ENCODE results near the gene CENPVL3.

- TF ChIP-seq, protein P1, sequence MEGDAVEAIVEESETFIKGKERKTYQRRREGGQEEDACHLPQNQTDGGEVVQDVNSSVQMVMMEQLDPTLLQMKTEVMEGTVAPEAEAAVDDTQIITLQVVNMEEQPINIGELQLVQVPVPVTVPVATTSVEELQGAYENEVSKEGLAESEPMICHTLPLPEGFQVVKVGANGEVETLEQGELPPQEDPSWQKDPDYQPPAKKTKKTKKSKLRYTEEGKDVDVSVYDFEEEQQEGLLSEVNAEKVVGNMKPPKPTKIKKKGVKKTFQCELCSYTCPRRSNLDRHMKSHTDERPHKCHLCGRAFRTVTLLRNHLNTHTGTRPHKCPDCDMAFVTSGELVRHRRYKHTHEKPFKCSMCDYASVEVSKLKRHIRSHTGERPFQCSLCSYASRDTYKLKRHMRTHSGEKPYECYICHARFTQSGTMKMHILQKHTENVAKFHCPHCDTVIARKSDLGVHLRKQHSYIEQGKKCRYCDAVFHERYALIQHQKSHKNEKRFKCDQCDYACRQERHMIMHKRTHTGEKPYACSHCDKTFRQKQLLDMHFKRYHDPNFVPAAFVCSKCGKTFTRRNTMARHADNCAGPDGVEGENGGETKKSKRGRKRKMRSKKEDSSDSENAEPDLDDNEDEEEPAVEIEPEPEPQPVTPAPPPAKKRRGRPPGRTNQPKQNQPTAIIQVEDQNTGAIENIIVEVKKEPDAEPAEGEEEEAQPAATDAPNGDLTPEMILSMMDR (IDR thresholded peaks at IDR 0.05; ENCODE audit: insufficient read depth, low read length): no peak
- TF ChIP-seq, protein P2, sequence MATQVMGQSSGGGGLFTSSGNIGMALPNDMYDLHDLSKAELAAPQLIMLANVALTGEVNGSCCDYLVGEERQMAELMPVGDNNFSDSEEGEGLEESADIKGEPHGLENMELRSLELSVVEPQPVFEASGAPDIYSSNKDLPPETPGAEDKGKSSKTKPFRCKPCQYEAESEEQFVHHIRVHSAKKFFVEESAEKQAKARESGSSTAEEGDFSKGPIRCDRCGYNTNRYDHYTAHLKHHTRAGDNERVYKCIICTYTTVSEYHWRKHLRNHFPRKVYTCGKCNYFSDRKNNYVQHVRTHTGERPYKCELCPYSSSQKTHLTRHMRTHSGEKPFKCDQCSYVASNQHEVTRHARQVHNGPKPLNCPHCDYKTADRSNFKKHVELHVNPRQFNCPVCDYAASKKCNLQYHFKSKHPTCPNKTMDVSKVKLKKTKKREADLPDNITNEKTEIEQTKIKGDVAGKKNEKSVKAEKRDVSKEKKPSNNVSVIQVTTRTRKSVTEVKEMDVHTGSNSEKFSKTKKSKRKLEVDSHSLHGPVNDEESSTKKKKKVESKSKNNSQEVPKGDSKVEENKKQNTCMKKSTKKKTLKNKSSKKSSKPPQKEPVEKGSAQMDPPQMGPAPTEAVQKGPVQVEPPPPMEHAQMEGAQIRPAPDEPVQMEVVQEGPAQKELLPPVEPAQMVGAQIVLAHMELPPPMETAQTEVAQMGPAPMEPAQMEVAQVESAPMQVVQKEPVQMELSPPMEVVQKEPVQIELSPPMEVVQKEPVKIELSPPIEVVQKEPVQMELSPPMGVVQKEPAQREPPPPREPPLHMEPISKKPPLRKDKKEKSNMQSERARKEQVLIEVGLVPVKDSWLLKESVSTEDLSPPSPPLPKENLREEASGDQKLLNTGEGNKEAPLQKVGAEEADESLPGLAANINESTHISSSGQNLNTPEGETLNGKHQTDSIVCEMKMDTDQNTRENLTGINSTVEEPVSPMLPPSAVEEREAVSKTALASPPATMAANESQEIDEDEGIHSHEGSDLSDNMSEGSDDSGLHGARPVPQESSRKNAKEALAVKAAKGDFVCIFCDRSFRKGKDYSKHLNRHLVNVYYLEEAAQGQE (IDR thresholded peaks at IDR 0.05; ENCODE audit: insufficient replicate concordance, low read depth): no peak
- TF ChIP-seq POLR2AphosphoS5 (IDR thresholded peaks at IDR 0.05; ENCODE audit: low read depth): no peak
Measured at GRCh38 chrX:51665981-51666380, 47.3 kb upstream of the CENPVL3 start.

Measured in HL-60 (cell line).